Kidney (tissue), 14 donors: Measurements from ENCODE around the gene REEP1. TPM values are rescaled to one million over a fixed set of nuclear protein-coding genes. Genes with fewer than 3 reads are reported as not detected.
A peak's percentile ranks its signal among the peaks of the same experiment; 100 is the strongest.
"Not testable (repeated sequence)": the region's sequence is repeated elsewhere in the genome, so short reads cannot be mapped to it uniquely, and the experiment has no call there.

Experiments
- DNase-seq, 5 donors: peaks; one replicate each; pipeline ENCODE4 v3.0.0-alpha.2; 2013 to 2020
- FAIRE-seq: peaks from 2 replicates; lab custom pipeline; 2012; peaks lifted over from hg19 to GRCh38; lab: Jason Lieb, UNC
- H3K27ac ChIP-seq, 2 donors: one replicate each; pipeline ENCODE4 v1.7.0; 2013; ENCODE audit warnings: low read depth in 2 of 2, low read length in 2 of 2, inconsistent platforms in 1 of 2
- H3K27me3 ChIP-seq: one replicate; pipeline ENCODE4 v1.7.1; 2013; ENCODE audit warnings: low read length, inconsistent platforms; ENCODE audit not compliant: control insufficient read depth, insufficient read depth
- H3K36me3 ChIP-seq, 3 donors: one replicate each; pipeline versions ENCODE4 v1.7.0 to v1.7.1; 2013; ENCODE audit warnings: low read length in 3 of 3, control low read depth in 1 of 3, inconsistent platforms in 1 of 3; ENCODE audit not compliant: insufficient read depth in 3 of 3, control insufficient read depth in 2 of 3
- H3K4me1 ChIP-seq, 3 donors: one replicate each; pipeline versions ENCODE4 v1.7.0 to v1.7.1; 2013; ENCODE audit warnings: low read length in 3 of 3, inconsistent platforms in 1 of 3, low read depth in 1 of 3; ENCODE audit not compliant: control insufficient read depth in 2 of 3, insufficient read depth in 2 of 3
- H3K4me3 ChIP-seq, 3 donors: one replicate each; pipeline versions ENCODE4 v1.7.0 to v1.8.1; 2013; ENCODE audit warnings: low read length in 3 of 3, control low read depth in 1 of 3, inconsistent platforms in 1 of 3
- H3K9ac ChIP-seq, 3 donors: one replicate each; pipeline versions ENCODE4 v1.7.0 to v1.7.1; 2013; ENCODE audit warnings: low read length in 3 of 3, control low read depth in 1 of 3, inconsistent platforms in 1 of 3
- H3K9me3 ChIP-seq, 3 donors: one replicate each; pipeline versions ENCODE4 v1.7.0 to v1.7.1; 2013; ENCODE audit warnings: low read length in 3 of 3, control low read depth in 1 of 3, inconsistent platforms in 1 of 3; ENCODE audit not compliant: control insufficient read depth in 2 of 3, insufficient read depth in 1 of 3
- CTCF ChIP-seq: IDR thresholded peaks from 3 replicates; pipeline ENCODE4 v1.5.1; 2012; ENCODE audit warnings: mild to moderate bottlenecking, moderate library complexity, borderline replicate concordance; ENCODE audit not compliant: insufficient read depth; ENCODE audit errors: extremely low read depth
- intact Hi-C: fragments of 100-400 bp; cut with DNase I; formaldehyde crosslinking; loops from one replicate; pipeline ENCODE4 v1.11.1; 2022
- polyA plus RNA-seq: library from polyadenylated mRNA; stranded (reverse); fragments of 350-450 nt; fragmentation: Illumina TruSeq; extraction: RNeasy Lipid Tissue Mini Kit (QIAGEN cat#74804); gene quantifications from one replicate; pipeline ENCODE4 v1.2.3, GENCODE V29; 2014; ENCODE audit warnings: low read depth, low replicate concordance; ENCODE audit not compliant: insufficient read depth
- total RNA-seq: library from RNA; stranded (reverse); fragmentation: NEBNext Ultra II Directional; extraction: Animal tissue kit (Norgen Biotek cat#: 25700); gene quantifications from one replicate; pipeline ENCODE4 v1.2.1, GENCODE V29; 2021
- donor health status: control.
- donor health status: control.
- donor health status: control.
- donor health status: control.
- donor health status: control.
- donor health status: DM: yes; HTN: yes; CAD: no.
- donor health status: Normal renal cell carcinoma (clear cell type).

Gene REEP1
- total and polyA plus RNA-seq, 2 donors from 2014 or later: 3.3 to 4.3 TPM

- FAIRE-seq: no peak
- no peak overlapping the region for H3K9ac ChIP-seq
- no peaks in the 10 kb centered on the region for H3K36me3 ChIP-seq
- no peak overlapping the region for H3K27ac ChIP-seq
- H3K4me1 ChIP-seq: peaks cover 0 to 2% (median 0%) of the 10 kb centered on the region in 3 donors
- no peaks in the 10 kb centered on the region for H3K27me3 ChIP-seq
- no peak overlapping the region for H3K4me3 ChIP-seq
- intact Hi-C loops: no loop called here
- H3K9me3 ChIP-seq: no peaks in the 10 kb centered on the region
- TF ChIP-seq CTCF: no peak
- no peak for DNase-seq
These were observed 14.8 kb upstream of the REEP1 start for GRCh38 chr2:86352137-86352726.

GRCh38 chr2:86350751-86351150 is 13.3 kb upstream of the REEP1 start:
- intact Hi-C loops: no loop called here
- no peak overlapping the region for H3K27ac ChIP-seq
- H3K27me3 ChIP-seq: no peaks in the 10 kb centered on the region
- no peak overlapping the region for H3K4me3 ChIP-seq
- no peak overlapping the region for H3K9ac ChIP-seq
- FAIRE-seq (no peak), DNase-seq (no peak)
- H3K4me1 ChIP-seq: peaks cover 0 to 2% (median 0%) of the 10 kb centered on the region in 3 donors
- TF ChIP-seq CTCF: no peak
- H3K36me3 ChIP-seq: no peaks in the 10 kb centered on the region
- H3K9me3 ChIP-seq: no peaks in the 10 kb centered on the region

GRCh38 chr2:86347401-86347800 is 10.0 kb upstream of the REEP1 start:
- Histone ChIP-seq H3K9me3 (no peaks in the 10 kb centered on the region), H3K4me3 (no peak overlapping the region), H3K27ac (no peak overlapping the region), H3K27me3 (no peaks in the 10 kb centered on the region), H3K36me3 (no peaks in the 10 kb centered on the region), H3K4me1 (peaks cover 0 to 2% (median 0%) of the 10 kb centered on the region in 3 donors), H3K9ac (no peak overlapping the region)
- DNase-seq (no peak), FAIRE-seq (no peak)
- intact Hi-C loops: no loop called here
- no peak for TF ChIP-seq CTCF

GRCh38 chr2:86345783-86346370 is 8.5 kb upstream of the REEP1 start:
- H3K36me3 ChIP-seq, H3K27me3 ChIP-seq, DNase-seq, H3K4me3 ChIP-seq, H3K4me1 ChIP-seq, H3K9ac ChIP-seq, H3K27ac ChIP-seq, intact Hi-C loops, H3K9me3 ChIP-seq: not testable (repeated sequence)
- FAIRE-seq: peak; percentile 38
